ENCODE measurements around the gene TM4SF5. TPM values are rescaled to one million over a fixed set of nuclear protein-coding genes. Genes with fewer than 3 reads are reported as not detected.

Gene TM4SF5, protein sequence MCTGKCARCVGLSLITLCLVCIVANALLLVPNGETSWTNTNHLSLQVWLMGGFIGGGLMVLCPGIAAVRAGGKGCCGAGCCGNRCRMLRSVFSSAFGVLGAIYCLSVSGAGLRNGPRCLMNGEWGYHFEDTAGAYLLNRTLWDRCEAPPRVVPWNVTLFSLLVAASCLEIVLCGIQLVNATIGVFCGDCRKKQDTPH
- not detected for total RNA-seq

DNA sequence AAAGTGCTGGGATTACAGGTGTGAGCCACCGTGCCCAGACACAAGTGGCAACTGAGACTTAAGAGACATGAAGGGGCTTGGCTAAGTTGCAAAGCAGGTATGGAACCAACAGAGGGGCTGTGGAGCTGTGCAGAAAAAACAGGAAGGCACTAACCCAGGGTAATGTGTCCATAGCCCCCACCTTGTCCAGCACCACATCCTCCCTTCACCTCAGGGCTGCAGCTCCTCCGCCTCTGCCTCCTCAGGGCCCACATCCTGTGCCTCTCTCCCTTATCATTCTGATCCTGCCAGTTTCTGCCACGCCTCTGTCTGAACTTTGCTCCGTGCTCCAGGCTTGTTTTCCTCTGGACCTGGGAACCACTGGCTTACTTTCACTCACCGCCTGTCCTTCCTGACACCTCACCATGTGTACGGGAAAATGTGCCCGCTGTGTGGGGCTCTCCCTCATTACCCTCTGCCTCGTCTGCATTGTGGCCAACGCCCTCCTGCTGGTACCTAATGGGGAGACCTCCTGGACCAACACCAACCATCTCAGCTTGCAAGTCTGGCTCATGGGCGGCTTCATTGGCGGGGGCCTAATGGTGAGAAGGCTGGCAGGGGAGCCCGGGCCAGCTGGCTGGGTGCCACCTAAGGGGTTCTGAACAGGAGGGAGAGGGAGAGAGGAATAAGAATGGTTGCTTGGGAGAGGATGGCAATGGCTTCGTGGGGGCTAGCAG lies at the start of gene TM4SF5:
Gene TM4SF5 (plus strand): TSS at position 368 of the 716 bp plus-strand sequence. CDS start 37 bp downstream, at position 405.

DNA sequence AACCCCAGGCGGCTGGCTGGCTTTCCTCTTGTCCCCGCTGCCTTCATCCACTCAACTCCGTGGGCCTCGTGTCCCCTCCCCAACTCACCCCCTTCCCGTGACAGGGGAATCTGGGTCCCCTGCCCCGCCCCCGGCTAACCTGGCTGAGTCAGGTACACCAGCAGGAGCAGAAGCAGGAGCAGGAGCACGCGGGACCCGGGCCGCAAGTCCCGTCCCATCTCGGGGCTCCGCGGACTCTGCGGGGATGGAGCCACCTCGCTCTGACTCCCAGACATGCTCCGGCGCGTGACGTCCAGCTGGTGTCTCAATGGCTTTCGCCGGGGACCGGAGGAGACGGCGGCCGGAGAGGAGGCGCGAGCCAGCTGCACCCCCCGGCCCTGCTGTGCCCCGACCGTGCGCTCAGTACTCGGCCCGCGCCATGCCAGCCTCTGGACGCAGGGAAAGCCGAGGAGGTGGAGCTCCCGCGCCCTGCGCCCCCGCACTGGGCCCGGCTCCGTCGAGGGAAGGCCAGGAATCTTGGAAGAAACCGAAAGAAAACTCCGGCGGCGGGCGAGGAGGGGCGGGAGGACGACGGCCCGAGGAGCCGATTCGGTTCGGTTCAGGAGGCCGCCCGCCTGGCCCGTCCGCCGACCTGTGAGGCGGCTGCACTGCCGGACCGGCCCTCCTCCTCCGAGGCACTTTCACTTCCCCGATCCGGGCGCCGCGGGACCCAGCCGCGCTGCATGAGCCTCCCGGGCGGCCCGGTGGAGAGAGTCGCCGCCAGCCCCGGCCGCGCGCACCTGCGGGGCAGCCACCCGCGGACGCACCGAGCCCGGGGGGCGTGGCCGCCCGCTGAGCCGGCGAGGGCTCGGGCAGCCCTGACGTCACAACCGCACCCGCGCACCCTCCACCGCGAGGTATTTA lies 32.3 kb upstream of the TM4SF5 start, which contains the start of the genes CXCL16 and ZMYND15:
Gene CXCL16 (minus strand): TSS at position 807 of the 903 bp plus-strand sequence. CDS start 589 bp downstream, at position 218.
Gene ZMYND15 (plus strand): TSS at position 712 of the 903 bp plus-strand sequence. CDS start 716 bp downstream, outside the sequence.

DNA sequence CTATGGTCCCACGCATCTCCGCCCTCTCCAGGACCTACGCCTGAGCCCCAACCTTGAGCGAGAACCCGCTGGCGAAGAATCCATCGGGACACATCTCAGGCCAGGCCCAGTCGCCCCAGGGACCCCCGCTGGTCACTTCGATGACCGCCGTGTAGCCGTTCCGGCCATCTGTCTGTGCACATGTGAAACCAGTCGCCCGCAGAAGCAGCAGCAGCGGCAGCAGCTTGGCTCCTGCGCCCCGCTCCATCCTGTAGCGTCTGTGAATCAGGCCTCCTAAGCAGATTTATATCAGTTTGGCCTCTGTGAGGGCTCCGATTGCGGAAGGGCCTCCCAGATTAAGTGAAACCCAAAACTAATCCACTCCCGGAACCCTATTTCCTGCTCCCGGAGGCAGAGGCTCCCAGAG lies 14.4 kb downstream of the TM4SF5 start, which contains the start of gene VMO1:
Gene VMO1 (minus strand): TSS at position 259 of the 406 bp plus-strand sequence. CDS start 12 bp downstream, at position 247.

DNA sequence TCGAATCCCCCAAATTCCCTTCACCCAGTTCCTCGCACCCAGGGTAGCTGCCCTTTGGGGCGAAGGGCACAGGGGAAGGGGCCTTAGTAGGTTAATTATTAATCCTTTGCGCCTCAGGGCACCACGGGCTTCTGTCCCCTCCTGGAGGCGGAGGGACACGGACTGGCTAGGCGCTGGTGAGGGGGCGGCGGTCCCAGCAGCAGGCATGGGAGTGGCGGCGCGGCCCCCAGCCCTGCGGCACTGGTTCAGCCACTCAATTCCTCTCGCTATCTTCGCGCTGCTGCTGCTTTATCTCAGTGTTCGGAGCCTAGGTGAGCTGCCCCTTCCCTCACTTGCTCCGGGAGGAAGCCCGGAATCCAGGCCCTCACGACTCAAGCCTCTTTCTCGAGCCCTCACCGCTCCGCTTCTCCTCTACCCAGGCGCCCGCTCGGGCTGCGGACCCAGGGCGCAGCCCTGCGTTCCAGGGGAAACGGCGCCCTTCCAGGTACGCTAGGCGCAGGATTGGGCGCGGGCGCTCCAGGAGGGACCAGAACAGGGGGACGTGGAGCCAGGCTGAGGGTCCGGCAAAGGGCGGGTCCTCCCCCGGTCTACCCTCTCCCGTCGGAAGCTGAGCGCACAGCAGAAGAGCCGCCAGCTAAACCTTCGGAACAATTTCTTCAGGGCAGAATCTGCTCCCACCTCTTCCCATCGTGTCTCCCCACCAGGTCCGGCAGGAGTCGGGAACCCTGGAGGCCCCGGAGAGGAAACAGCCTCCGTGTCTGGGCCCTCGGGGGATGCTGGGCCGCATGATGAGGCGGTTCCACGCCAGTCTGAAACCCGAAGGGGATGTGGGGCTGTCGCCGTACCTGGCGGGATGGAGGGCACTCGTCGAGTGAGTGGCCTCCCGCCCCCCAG lies 17.4 kb downstream of the TM4SF5 start, which contains the start of gene GLTPD2:
Gene GLTPD2 (plus strand): TSS at position 158 of the 894 bp plus-strand sequence. CDS start 48 bp downstream, at position 206.

GRCh38 chr17:4802228-4802627 lies 30.5 kb downstream of the TM4SF5 start, which contains the start of gene C17orf114:
C17orf114 (minus strand) TSS chr17:4802328.

GRCh38 chr17:4806777-4807604 lies 35.3 kb downstream of the TM4SF5 start, which contains the start of gene PLD2:
PLD2 (plus strand) TSS chr17:4807152; CDS start chr17:4807773, 621 bp downstream.

Other genes starting within 250 kb of the TM4SF5 start
- gene MYBBP1A, start 216.5 kb upstream of the TM4SF5 start, total RNA-seq, result 10 to 100 TPM; 59.6 to 61.3 TPM
- gene GGT6, start 211.3 kb upstream of the TM4SF5 start, total RNA-seq, result not detected
- gene SMTNL2, start 187.4 kb upstream of the TM4SF5 start, total RNA-seq, result not detected
- gene ALOX15, start 130.2 kb upstream of the TM4SF5 start, total RNA-seq, result not detected
- gene PELP1, start 67.7 kb upstream of the TM4SF5 start, total RNA-seq, result 10 to 100 TPM; 59.5 to 66.0 TPM
- gene ARRB2, start 61.3 kb upstream of the TM4SF5 start, total RNA-seq, result 100 to 1,000 TPM; 320 to 339 TPM
- gene MED11, start 40.5 kb upstream of the TM4SF5 start, total RNA-seq, result 10 to 100 TPM; 24.6 to 27.4 TPM
- under 1 TPM; 0.19 to 0.25 TPM for gene ZMYND15, start 32.1 kb upstream of the TM4SF5 start, total RNA-seq
- 1 to 10 TPM; 1.6 TPM for gene CXCL16, start 32.0 kb upstream of the TM4SF5 start, total RNA-seq
- gene VMO1, start 14.5 kb downstream of the TM4SF5 start, total RNA-seq, result not detected
- gene GLTPD2, start 17.1 kb downstream of the TM4SF5 start, total RNA-seq, result not detected
- 10 to 100 TPM; 94.7 to 95.7 TPM for gene PSMB6, start 24.3 kb downstream of the TM4SF5 start, total RNA-seq
- 10 to 100 TPM; 17.9 to 21.9 TPM for gene PLD2, start 35.3 kb downstream of the TM4SF5 start, total RNA-seq
- 100 to 1,000 TPM; 102 to 112 TPM for gene MINK1, start 61.5 kb downstream of the TM4SF5 start, total RNA-seq
- under 1 TPM; 0.48 to 0.68 TPM for gene C17orf107, start 127.7 kb downstream of the TM4SF5 start, total RNA-seq
- under 1 TPM in 1 of 2 experiments, not detected in 1; 0.23 TPM for gene CHRNE, start 131.2 kb downstream of the TM4SF5 start, total RNA-seq
- not detected for gene GP1BA, start 160.4 kb downstream of the TM4SF5 start, total RNA-seq
- 10 to 100 TPM; 62.3 to 64.3 TPM for gene SLC25A11, start 168.2 kb downstream of the TM4SF5 start, total RNA-seq
- 100 to 1,000 TPM; 191 TPM for gene RNF167, start 168.4 kb downstream of the TM4SF5 start, total RNA-seq
- 1,000 to 10,000 TPM; 2,036 to 2,067 TPM for gene PFN1, start 176.6 kb downstream of the TM4SF5 start, total RNA-seq
- 10 to 100 TPM; 43.9 to 56.2 TPM for gene ENO3, start 179.2 kb downstream of the TM4SF5 start, total RNA-seq
- 10 to 100 TPM; 50.5 to 56.4 TPM for gene SPAG7, start 195.9 kb downstream of the TM4SF5 start, total RNA-seq
- gene CAMTA2, start 215.8 kb downstream of the TM4SF5 start, total RNA-seq, result 10 to 100 TPM; 54.4 to 58.6 TPM
- under 1 TPM; 0.15 to 0.26 TPM for gene INCA1, start 225.6 kb downstream of the TM4SF5 start, total RNA-seq
- 10 to 100 TPM; 35.2 to 36.6 TPM for gene KIF1C, start 226.1 kb downstream of the TM4SF5 start, total RNA-seq